GM21360 (cell line): Measurements from ENCODE around the gene PTPRN2.

Experiments used
- ATAC-seq: cut with Tn5 transposase; IDR thresholded peaks from one replicate; pipeline ENCODE4 v1.9.1; 2021; ENCODE audit warnings: mild to moderate bottlenecking, moderate library complexity; ENCODE audit not compliant: unreplicated experiment

Gene PTPRN2

GRCh38 chr7:158494643-158495042 is 93.0 kb downstream of the PTPRN2 start:
- ATAC-seq: no peak

- ATAC-seq: no peak
These were observed 93.4 kb downstream of the PTPRN2 start for GRCh38 chr7:158494162-158494586.

DNA sequence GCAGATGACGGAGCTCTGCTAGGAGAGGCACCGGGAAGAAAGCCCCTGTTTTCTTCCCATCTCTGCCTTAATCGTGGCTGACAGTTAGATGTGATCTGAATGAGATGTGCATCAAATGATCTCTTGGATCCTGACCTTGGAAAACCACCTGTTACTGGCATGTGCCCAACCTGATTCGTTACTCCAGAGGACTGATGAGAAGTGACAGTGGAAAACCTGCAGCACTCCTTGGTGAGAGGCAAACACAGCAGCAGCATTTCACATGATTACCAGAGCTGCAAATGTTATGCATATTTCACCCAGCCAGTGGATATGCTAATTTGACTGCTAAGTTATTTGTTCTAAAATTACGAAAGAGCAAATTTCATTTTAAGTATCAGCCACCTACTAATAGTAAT is 95.3 kb downstream of the PTPRN2 start:
- ATAC-seq: no peak

- no peak for ATAC-seq
These were observed 96.5 kb downstream of the PTPRN2 start for GRCh38 chr7:158491094-158491493.

GRCh38 chr7:158490171-158490782 is 97.3 kb downstream of the PTPRN2 start:
- ATAC-seq: no peak

- ATAC-seq: no peak
These were observed 98.0 kb downstream of the PTPRN2 start for GRCh38 chr7:158489462-158490155.

DNA sequence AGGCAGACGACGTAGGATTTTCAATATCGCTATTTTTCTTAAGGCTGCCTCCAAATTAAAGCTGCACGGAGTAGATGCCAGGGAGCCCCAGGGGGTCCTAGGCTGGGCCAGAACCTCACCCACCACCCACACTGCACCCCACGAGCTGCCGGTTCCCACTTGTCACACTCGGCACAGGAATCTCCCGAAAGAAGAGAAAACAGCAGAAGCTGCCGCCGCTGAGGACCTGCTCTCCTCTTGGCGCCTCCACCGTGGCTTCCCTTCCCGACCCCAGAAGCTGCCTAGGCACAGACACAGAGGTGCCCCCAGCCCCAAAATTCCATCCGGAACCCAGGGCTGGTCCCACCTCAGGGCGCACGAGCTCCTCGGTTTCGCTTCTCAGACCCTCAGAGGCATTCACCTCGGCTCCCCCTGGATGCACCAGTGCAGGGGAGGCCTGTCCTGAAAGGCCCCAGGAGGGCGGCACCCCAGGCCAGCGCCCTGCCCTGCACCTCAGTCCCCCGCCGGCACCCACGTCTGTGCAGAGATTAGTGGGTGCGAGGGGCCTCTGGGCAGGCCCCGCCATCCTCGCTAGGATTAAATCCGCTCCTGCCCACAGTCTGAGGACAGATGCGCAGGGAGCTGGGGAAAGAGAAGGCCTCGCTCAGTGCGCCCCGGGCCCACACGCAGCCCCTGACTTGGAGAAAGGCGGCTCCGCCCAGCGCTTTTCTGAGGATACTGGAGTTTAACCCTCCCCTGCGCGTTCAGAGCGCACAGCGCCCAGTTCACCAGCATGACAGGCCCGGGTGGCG is 99.2 kb downstream of the PTPRN2 start:
- ATAC-seq: no peak

DNA sequence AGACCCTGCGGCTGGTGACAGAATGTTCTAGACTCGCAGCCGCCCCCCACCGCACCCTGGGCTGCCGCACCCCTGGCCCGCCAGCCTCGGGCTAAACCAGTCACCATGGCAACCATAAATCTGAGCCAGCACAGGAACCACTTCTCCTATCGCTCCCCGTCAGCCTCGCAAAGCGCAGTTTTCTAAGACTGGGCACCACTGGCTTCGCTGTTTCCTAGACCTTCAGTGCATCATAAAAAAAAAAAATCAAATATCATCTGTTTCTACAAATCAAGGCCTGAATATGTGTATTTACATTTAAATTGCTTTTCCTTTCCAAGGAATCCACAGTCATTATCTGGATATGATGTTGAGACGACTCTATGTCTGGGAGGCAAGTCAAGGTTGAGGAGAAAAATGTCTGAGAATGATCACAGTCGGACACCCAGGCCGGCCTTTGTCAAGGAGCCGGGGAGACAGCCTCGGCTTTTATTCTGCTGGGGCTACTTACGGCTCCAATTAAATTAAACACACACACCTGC is 99.9 kb downstream of the PTPRN2 start:
- no peak for ATAC-seq

DNA sequence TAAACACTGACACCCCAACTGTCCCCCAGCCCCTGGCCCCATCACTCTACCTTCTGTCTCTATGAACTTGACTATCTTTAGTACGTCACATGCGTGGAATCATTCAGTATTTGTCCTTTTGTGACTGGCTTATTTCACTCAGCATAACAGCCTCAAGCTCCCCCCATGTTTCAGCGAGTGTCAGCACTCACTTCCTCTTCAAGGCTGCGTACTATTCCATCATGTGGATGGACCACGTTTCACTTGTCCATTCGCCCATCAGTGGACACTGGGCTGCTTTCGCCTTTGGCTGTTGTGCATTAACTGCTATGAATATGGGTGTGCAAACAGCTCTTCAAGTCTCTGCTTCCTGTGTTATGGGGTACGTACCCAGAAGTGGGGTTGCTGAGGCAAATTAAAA is 100.7 kb downstream of the PTPRN2 start:
- ATAC-seq: no peak

- ATAC-seq: no peak
These were observed 102.7 kb downstream of the PTPRN2 start for GRCh38 chr7:158484801-158485531.

DNA sequence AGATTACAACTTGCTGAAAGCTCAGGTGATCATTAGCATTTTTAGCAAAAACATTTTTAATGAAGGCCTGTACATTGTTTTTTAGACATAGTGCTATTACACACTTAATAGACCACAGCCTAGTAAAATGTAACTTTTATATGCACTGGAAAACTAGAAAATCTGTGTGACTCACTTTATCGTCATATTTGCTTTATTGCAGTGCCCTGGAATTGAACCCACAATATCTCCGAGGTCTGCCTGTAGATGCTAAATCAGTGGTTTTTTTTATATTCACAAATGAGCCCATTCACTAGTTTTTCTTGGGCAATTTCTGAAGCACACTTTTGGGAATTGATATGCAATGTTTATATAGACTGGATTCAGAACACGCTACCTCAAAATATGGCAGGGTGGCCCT is 105.1 kb downstream of the PTPRN2 start:
- no peak for ATAC-seq

GRCh38 chr7:158479664-158480025 is 108.0 kb downstream of the PTPRN2 start:
- no peak for ATAC-seq

DNA sequence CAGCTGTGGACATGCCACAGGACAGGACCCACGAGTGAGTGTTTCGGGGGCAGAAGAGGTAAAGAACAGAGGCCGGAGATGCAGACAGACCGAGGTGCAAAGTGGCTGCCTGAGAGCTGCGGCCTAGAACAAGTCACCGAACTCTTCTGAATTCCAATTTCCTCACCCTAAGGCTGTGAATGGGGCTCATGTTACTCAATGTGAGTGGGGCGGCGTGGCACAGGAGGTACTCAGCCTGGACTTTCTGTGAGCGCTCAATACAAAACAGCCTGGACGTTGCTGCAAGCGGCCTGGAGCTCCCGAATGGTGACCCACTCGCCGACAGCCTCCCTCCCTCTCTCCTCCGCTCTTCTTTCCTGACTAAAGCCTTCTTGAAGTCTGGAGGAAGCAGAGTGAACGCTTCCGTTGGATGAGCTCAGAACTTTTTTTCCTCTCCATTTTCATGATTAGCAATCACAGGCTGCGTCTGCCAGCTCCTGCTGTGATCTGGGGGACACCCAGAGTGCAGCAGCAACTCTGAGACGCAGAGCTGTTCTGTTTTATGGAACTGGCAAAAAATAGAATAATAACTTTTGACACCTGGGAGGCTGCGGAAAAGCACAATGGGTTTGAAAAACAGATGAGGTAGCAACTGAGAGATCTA is 108.5 kb downstream of the PTPRN2 start:
- no peak for ATAC-seq

- no peak for ATAC-seq
These were observed 109.8 kb downstream of the PTPRN2 start for GRCh38 chr7:158477866-158478265.

DNA sequence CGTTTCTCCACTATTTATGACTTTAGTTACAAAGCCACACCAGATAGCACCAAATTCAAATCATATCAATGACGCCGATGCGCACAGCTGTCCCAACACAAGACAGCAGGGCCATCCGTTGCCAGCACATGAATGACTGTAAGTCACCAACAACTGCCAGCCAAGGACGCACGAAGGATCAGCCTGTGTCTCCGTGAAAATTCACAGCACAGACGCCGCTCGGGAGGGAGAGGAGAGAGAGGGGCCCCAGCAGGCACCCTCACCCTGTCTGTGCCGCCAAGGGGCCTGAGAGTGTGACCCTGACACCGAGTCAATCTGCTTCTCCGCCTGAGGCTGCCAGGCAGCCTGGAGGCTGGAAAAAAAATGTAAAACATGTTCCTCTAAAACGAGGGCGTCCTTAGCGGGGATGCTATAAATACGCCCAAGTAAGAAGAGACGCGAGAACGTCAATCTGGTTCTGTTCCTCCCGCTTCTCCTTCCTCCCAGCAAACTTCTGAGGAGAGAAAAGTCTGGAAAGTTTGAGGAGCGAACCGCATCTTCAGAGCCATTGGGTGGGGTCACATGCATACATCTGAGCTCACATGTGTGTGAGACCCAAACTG is 111.2 kb downstream of the PTPRN2 start:
- ATAC-seq: no peak

GRCh38 chr7:158475679-158476052 is 112.0 kb downstream of the PTPRN2 start:
- ATAC-seq: no peak

DNA sequence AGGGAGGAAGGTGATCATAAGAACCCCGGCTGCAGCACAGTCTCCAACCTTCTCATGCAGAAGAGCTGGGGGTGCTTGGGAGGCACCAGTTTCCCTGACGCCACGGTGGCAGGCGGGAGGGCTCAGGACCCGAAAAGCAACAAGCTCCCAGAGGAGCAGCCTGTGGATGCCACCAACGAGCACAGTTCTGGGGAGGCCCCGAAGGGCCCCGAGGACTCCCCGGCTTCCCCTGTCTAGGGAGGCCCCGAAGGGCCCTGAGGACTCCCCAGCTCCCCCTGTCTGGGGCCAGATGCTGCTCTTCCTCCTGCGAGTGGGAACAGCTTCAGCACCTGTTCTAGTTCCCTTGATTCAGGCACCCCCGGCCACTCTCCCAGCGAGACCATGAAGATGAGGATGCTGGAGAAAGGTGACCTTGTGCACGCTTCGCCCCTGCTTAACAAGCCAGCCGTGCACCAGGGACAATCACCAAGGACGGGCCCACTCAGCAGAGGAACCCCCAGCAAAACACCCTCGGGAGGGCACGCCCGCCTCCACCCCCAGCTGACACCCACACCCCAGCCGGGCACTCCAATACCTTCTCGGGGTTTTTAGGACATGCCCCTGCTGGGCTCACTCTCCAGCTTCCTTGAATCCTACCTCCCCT is 112.5 kb downstream of the PTPRN2 start:
- no peak for ATAC-seq

DNA sequence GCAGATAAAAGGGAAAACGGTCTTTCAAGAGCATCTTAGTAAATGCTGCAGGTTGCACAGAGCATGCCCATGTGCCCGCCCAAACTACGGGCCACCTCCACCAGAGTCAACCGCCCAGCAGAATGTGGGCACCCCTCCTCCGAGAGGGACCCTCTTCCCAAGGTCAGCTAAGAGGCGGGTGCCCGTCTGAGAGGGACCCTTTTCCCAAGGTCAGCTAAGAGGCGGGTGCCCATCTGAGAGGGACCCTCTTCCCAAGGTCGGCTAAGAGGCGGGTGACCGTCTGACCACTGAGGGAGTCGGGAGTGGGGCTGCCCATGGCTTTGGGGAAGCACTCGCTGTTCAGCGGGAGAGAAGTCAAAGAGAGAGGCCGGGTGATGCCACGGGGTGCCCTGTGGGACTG is 113.1 kb downstream of the PTPRN2 start:
- no peak for ATAC-seq

GRCh38 chr7:158473946-158474345 is 113.7 kb downstream of the PTPRN2 start:
- ATAC-seq: no peak

- ATAC-seq: no peak
These were observed 114.4 kb downstream of the PTPRN2 start for GRCh38 chr7:158473221-158473620.
